Activated naive CD4-positive, alpha-beta T cell treated with anti-CD3 and anti-CD28 coated beads, Interleukin-2, amount 50 U/mL, for 16 hours (primary cell): ENCODE data around the gene TANGO2.

ENCODE experiments used
- DNase-seq: peaks from one replicate; pipeline ENCODE4 v3.0.0-alpha.2; 2020

The TANGO2 gene

GRCh38 chr22:20089977-20090729, 69.2 kb downstream of the TANGO2 start:
- no peak for DNase-seq

DNA sequence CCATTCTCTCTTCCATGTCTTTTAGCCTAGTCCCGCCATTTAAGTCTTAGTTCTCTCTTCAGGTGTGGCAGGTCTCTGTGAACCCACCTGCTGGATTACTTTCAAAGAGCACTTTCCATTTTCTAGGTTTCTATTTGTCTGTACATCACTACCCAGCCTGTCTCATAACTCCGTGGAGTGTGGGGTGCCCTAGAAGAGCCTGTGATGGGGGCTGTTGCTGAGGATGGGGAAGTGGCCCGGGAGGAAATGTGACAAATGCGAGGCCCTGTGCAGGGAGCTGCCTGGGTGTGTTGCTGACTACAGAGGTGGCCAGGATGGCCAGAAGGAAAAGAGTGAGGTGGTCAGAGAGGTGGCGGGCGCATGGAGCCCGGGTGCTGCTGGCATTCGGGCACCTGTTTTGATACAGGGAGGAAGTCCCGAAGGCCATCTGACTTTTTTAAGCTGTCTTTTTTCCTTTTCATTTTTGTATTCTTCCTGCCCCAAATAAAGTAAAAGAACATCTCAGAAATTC, 69.9 kb downstream of the TANGO2 start:
- DNase-seq, result no peak

DNA sequence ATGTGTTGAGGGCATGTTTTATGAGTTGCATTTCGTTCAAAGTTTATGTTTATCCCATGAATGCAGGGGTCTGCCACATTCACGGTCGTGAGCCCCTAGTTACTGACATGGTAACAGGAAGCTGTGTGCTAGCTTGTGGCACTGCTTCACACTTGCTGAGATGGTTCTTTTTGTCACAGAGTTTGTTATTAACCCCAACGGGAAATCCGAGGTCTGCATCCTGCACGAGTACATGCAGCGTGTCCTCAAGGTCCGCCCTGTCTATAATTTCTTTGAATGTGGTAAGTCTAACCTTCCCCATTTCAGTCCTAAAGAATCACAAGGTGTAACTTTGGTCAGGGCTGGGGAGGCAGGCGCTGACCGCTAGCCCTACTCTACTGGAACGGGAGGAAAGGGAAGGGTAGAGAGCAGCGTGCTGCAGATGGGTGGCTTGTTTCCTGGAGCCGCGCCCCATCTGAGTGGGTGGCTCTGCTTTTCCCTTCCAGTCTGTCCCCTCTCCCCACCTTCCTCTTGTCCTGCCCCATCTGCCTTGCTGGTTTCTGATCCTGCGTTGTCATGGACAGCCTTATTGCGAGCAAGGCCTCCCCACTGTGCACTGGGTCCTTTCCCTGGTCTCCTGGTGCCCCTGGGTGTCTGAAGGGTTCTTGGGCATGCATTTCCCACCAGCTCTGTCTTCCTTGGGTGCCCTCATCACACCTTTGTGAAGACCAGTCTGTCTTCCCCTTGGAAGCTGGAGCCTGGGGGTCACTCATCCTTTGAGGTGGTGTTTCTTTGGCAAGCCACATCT, 71.0 kb downstream of the TANGO2 start:
- DNase-seq, result no peak

GRCh38 chr22:20092477-20092854, 71.6 kb downstream of the TANGO2 start:
- DNase-seq, result no peak

DNA sequence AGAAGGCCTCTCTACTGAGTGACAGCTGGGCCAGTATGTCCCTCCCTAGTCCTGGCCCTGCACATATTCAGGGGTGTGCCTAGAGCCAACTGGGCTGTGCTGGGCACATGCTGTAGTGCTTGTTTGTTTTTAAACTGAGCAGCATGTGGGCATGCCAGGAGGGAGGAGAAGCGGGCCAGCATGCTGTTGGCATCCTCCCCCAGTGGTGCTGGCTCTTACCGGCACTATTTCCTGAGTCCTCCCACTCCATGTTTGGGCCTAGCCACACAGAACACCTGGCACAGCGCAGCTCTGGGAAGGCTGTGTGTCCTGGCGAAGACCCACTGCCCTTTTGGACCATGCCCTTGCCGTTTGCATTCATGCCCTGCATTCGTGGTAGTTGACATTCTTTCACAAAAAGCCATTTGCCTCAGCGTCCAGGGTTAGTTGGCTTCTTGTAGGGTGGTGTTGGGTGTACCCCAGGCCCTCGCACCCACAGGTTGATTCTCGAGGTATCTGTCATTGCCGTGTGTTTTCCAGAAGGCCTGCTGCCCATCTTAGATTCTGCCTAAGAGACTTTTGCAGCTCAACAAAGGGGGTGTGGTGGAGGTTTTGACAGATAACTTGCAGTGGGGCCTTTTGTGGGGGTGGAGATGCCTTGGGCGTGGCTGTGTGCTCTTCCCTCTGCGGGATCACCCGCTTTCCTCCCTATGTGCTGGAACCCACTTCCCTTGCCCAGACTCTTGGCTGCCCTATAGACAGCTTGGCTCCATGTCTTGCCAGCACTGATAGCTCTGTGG, 72.7 kb downstream of the TANGO2 start:
- no peak for DNase-seq

DNA sequence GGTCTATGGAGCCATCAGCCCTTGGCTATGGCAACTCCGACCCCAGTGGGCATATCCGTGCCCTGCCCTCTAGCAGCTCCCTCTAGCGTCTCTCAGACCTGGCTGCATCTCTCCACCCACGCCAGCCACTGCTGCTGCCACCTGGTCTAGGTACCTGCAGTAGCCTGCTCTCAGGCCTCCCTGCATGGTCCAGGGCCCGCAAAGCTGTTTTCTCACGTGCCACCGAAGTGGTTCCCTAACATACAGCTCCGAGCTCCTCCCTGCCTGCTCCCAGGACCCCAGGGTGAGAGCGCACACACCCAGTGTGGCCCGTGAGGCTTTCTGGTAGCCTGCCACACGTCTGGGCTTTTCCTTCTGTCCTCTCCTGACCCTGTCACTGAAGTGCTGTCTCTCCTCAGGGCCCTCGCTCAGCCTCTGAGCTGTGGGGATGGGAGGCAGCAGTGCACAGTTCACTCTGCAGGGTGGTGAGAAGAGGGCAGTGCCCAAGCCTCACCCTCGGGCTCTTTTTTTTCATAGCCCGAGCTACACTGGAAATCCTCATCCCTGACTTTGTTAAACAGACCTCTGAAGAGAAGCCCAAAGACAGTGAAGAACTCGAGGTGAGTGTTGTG, 73.4 kb downstream of the TANGO2 start:
- DNase-seq, result no peak

DNA sequence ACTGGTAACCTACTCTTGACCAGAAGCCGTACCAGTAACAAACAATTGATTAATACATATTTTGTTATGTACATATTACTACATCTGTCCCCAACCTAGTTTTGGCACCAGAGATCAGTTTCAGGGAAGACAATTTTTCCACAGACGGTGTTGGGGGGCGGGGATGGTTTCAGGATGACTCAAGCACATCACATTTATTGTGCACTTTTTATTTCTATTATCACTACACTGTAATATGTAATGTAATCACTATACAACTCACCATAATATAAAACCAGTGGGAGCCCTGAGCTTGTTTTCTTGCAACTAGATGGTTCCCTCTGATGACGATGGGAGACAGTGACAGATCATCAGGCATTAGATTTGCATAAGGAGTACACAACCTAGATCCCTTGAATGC, 74.6 kb downstream of the TANGO2 start:
- DNase-seq, result no peak

- DNase-seq, result no peak
Measured at GRCh38 chr22:20096574-20097420, 75.9 kb downstream of the TANGO2 start.

DNA sequence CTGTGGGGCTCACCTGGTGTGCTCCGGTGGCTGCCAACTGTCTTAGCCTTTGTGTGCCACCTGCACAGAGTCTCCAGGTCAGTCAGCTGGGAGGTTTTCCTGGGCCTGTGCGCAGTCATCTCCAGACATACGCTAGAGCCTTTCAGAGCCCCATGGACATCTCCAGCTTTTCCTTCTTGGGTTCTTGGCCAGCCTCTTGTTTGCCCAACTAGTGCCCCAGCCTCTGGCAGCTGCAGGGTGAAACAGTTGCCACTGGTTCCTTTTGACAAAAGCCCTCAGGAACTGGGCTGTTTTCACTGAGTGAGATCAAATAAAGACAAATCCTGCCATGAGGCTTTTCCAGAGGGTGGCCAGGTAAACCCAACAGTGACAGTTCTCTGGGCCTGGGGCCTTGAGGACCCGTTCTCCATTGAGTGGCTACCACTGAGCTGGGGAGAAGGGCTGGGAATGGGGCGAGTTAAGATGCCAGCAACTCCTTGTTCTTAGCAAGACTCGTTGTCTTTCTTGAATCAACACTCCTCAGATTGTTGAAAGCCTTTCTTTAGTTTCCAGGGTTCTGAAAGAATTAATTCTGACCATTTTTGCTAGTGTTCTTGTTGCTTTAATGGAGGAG, 78.3 kb downstream of the TANGO2 start:
- DNase-seq, result no peak

DNA sequence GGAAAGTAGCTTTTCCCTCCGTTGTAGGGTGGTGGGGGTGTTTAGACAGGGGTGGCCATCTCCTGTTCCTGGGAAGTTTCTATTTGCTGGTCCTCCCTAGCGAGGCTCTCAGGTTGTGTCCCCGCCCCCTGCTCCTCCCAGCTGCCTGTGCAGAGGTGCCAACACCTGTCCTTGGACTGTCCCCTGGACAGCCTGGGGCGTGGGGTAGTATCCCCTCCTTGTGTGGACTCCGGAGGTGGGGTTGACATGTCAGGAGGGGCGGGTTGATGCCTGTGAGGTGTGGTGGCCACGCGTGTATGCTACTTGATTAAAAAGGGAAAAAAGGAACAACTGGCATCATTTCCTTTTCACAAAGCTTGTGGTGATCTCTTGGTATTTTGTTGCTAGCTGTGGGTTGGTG, 80.7 kb downstream of the TANGO2 start:
- no peak for DNase-seq

- DNase-seq, result no peak
Measured at GRCh38 chr22:20102203-20102780, 81.4 kb downstream of the TANGO2 start.

DNA sequence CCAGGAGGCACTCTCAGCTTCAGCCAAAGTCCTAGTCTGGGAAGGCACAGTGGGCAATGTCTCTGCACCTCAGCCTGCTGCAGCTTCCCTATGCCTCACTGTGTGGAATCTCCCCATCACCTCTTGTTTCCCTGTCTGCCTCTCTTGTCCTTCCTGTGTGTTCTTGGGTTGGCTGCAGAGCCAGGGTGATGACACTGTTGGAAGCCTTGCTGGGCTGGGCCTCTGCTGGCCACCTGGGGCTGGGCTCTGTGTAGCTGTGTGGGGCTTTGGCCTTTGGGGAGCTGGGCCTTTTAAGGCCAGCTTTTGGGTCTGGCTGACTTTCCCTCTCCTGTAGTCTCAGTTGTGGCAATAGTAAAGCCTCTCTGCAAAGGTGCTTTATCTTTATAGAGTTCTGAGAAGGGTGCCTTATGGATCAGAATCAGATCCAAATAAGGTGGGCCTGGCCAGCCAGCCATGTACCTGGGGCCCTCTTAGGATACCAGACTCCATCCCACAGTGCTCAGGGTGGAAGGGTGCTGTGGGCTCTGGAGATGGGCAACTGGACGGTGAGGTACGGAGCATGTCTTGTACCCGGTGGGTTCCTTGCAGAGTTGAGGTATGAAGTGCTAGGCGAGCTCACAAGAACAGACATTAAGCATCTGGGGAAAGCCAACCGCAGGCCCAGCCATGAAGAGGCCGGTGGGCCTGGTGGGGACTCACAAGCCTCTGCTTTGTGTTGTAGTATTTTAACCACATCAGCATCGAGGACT, 84.7 kb downstream of the TANGO2 start:
- no peak for DNase-seq

- no peak for DNase-seq
Measured at GRCh38 chr22:20106205-20106848, 85.4 kb downstream of the TANGO2 start.

DNA sequence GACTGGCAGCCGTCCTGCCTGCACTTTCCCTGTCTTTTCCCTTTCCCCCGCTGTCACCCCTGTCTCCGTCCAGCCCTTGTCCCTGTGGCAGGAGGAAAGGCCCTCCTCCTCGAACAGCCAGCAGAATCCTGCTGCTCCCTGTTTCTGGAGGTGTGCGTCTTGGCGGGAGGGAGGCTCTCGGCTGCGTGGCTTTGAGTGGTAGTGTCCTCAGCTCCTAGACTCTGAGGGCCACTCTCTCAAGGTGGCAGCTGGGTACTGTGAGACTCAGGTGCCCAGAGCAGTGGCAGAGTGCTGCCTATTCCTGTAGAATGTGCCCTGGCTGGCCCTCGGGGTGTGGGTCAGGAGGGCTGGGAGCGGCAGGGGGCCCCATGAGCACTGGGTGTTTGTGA, 85.9 kb downstream of the TANGO2 start:
- DNase-seq, result no peak

GRCh38 chr22:20107471-20107901, 86.6 kb downstream of the TANGO2 start:
- DNase-seq, result no peak

GRCh38 chr22:20107951-20108756, 87.2 kb downstream of the TANGO2 start:
- no peak for DNase-seq

- DNase-seq, result no peak
Measured at GRCh38 chr22:20108757-20109230, 87.9 kb downstream of the TANGO2 start.

DNA sequence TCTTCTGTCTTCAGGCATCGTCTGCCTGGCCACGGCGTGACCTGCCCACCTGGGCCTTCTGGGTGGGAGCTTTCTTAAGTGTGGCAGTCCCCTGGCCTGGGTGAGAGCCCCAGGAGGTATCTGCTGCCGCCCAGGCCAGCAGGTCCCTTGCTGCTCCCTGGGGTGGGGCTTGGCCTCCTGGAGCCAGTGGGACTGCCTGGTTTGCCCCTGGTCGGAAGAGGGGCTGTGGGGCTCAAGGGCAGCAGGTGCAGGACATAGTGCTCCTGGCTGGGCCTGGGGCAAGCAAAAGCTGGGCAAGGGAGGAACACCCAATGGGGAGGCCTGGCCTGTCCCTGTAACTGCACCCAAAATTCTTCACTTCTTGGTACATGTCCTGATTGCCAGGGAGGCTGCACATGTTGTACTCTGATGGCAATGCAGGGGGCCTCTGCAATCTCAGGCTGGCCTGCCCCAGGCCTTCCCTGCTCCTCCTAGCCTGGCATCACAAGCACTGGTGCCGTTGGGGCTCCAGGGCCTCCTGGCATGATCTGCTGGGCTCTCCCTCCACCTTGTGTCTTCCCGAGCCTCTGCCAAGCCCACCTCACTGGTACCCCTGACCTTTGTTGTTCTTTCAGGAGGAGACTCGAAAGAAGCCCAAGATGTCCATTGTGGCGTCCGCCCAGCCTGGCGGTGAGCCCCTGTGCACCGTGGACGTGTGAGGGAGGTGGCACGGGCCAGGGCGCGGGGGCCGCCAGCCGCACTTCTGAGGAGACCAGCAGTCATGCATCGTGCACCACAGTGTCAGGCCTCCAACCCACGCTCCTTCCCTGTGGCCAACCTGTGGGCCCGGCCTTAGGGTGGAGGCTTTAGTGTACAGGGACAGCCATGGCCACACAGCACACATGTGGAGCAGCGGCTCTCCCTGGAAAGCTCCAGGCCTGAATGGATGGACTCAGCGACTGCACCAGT, 88.8 kb downstream of the TANGO2 start:
- DNase-seq, result no peak
